Adrenal gland (tissue), 5 donors: ENCODE results near the gene SCN1B.

ENCODE experiments used
- POLR2A ChIP-seq, 2 donors: fragments of 450-650 bp; IDR thresholded peaks; one replicate each; pipeline ENCODE4 v1.6.1; 2017; ENCODE audit warnings: antibody characterized with exemption in 2 of 2, mild to moderate bottlenecking in 2 of 2, moderate library complexity in 1 of 2
- TF ChIP-seq, protein P1 (sequence below), 6 experiments: fragments of 450-650 bp in 4 of 6; fragments of 200-600 bp in 2 of 6; sonication (generic) in 1 of 6; IDR thresholded peaks; 1 replicate in 5 of 6; 2 replicates in 1 of 6; pipeline versions ENCODE4 v1.5.1 to v1.8.0; 2016 to 2021; ENCODE audit warnings: antibody characterized with exemption in 6 of 6, mild to moderate bottlenecking in 2 of 6, moderate library complexity in 1 of 6
- donor health status: DM: no; HTN: no; CAD: no.

DNA sequence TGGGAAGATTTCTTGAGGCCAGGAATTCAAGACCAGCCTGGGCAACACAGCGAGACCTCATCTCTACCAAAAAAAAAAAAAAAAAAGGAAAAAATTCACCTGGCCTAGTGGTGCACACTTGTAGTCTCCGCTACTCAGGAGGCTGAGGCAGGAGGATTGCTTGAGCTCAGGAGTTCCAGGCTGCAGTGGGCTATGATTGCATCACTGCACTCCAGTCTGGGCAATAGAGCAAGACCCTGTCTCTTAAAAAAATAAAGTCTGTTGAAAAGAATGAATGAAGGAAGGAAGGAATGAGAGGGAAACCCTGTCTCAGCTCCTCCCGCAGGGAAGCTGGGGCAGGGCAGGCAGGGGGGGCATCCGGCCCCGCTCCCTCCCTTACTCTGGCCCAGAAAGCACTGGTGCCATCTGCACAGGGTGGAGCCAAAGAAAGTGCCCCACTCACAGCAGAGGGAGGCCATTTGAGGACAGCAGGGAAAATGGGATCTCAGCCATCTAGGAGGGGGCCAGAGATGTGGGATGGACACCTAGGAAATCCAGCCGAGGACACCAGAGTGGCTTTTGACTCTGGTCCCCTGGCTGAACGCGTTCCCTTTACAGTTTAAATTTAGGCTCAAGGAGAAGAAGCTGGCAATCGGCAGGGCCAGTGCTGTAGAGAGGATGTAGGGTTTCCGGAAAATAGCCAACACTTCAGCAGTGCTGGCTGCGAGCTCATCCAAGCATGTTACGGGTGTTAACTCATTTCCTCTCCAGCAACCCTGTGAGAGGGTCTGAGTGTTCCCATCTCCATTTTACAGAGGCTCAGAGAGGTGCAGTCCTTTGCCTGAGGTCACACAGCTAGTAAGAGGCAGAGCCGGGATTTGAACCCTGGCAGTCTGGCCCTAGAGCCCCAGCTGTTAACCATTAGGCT lies 7.7 kb downstream of the SCN1B start:
- TF ChIP-seq, protein P1, sequence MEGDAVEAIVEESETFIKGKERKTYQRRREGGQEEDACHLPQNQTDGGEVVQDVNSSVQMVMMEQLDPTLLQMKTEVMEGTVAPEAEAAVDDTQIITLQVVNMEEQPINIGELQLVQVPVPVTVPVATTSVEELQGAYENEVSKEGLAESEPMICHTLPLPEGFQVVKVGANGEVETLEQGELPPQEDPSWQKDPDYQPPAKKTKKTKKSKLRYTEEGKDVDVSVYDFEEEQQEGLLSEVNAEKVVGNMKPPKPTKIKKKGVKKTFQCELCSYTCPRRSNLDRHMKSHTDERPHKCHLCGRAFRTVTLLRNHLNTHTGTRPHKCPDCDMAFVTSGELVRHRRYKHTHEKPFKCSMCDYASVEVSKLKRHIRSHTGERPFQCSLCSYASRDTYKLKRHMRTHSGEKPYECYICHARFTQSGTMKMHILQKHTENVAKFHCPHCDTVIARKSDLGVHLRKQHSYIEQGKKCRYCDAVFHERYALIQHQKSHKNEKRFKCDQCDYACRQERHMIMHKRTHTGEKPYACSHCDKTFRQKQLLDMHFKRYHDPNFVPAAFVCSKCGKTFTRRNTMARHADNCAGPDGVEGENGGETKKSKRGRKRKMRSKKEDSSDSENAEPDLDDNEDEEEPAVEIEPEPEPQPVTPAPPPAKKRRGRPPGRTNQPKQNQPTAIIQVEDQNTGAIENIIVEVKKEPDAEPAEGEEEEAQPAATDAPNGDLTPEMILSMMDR (IDR thresholded peaks at IDR 0.05) = no peak
- no peak for TF ChIP-seq POLR2A (IDR thresholded peaks at IDR 0.05)
